Fibroblast of pulmonary artery (primary cell): ENCODE measurements around the gene KCNIP1.

ENCODE experiments used
- DNase-seq: peaks from one replicate; pipeline ENCODE4 v3.0.0-alpha.2; 2010; ENCODE audit warnings: low read depth
- H3K4me3 ChIP-seq: replicated peaks from 2 replicates; pipeline ENCODE4 v1.5.1; 2011; ENCODE audit warnings: low read depth, mild to moderate bottlenecking, control low read depth, low read length, moderate library complexity
- TF ChIP-seq, protein P1 (sequence below): IDR thresholded peaks from 2 replicates; pipeline ENCODE4 v1.5.1; 2011; ENCODE audit warnings: mild to moderate bottlenecking, control low read depth, low read length, inconsistent platforms; ENCODE audit errors: missing control alignments

Gene KCNIP1

GRCh38 chr5:170632985-170633234 lies 129.1 kb downstream of the KCNIP1 start:
- DNase-seq, result no peak
- H3K4me3 ChIP-seq, result peak overlapping the region; percentile 30
- TF ChIP-seq, protein P1, sequence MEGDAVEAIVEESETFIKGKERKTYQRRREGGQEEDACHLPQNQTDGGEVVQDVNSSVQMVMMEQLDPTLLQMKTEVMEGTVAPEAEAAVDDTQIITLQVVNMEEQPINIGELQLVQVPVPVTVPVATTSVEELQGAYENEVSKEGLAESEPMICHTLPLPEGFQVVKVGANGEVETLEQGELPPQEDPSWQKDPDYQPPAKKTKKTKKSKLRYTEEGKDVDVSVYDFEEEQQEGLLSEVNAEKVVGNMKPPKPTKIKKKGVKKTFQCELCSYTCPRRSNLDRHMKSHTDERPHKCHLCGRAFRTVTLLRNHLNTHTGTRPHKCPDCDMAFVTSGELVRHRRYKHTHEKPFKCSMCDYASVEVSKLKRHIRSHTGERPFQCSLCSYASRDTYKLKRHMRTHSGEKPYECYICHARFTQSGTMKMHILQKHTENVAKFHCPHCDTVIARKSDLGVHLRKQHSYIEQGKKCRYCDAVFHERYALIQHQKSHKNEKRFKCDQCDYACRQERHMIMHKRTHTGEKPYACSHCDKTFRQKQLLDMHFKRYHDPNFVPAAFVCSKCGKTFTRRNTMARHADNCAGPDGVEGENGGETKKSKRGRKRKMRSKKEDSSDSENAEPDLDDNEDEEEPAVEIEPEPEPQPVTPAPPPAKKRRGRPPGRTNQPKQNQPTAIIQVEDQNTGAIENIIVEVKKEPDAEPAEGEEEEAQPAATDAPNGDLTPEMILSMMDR, result peak; percentile 83

DNA sequence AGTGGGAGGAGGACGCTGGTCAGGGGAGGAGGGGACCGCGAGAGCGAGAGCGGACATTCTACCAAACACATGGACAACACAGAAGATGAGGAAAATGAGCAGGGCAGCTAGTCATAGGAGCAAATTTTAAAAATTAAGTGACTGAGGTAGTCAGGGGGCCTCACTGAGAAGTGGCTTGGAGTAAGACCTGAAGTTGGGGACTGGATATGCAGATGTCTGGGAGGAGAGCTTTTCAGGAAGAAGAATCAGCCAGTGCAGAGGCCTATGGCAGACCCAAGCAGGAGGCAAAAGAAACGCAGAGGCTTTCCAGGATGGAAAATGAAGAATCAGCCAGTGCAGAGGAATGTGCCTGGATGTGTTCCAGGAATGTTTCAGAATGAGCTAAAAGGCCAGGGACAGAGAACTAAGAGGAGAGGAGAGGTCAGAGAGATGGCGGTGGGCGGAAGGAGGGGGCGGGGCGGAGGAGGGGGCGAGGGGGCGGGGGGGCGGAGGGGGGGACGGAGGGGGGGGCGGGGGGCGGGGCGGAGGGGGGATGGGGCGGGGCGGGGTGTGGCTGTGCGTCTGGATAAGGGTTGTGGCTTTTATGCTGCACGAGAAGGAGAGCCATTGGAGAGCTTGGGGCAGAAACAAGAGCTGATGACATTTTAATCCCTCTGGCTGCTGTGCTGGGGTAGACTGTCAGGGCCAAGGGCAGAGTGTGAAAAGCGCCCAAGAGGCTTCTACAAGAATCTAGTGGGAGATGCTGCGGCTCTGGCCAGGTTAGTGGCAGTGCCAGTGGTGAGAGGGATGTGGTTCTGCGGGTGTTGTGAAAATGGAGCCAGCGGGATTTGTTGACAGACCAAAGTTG lies 129.6 kb downstream of the KCNIP1 start:
- TF ChIP-seq, protein P1, result no peak
- H3K4me3 ChIP-seq, result peak overlapping the region; percentile 30
- DNase-seq, result peak; percentile 90

- DNase-seq, result no peak
- no peak overlapping the region for H3K4me3 ChIP-seq
- TF ChIP-seq, protein P1, result no peak
These were observed 130.6 kb downstream of the KCNIP1 start for GRCh38 chr5:170634256-170634990.

GRCh38 chr5:170635706-170636105 lies 131.9 kb downstream of the KCNIP1 start:
- H3K4me3 ChIP-seq, result no peak overlapping the region
- TF ChIP-seq, protein P1, result no peak
- DNase-seq, result no peak

DNA sequence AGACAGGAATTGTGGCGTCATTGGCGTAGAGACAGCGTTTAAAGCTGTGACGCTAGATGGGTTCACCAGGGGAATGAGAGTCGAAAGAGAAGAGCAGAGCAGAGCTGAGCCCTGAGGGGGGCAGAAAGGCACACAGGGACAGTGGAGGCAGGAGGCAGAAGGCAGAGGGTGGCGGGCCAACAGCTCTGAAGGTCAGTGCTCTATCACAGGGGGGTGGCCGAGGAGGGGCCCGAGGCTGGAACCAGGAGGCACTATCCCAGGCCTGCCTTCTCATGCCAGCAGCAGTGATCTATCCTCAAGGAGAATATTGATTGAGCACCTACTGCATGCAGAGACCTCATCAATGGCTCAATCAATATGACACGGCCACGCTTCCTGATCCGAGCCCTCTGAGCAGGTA lies 132.4 kb downstream of the KCNIP1 start:
- no peak for DNase-seq
- TF ChIP-seq, protein P1, result no peak
- H3K4me3 ChIP-seq, result no peak overlapping the region

DNA sequence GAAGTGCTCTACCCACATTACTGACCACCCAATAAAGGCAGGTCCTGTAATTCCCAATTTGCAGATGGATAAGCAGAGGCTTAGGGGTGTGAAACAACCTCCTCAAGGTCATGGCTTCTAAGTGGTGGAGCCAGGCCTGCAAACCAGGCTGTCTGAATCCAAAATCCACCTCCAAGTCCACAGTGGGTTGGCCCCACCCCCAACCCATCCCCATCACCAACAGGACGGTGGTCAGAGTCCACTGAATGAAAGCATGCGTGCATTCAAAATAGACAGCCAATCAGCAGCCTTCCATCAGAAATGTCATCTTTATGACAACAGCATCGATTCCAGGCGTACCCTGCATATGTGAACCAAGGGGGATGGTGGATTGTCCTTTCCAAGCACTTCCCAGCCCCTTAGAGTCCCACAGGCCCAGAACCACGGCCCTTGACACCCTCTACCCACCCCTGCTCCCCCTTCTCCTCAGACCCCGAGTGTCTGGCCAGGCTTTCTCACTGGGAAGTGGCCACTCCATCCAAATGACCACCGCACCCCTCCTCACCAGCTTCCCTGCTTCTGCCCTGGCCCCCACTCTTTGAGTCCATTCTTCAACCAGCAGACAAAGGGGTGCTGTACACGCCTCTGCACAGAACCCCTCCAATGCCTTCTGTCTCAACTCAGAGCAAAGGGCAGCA lies 133.1 kb downstream of the KCNIP1 start:
- TF ChIP-seq, protein P1, result no peak
- no peak overlapping the region for H3K4me3 ChIP-seq
- no peak for DNase-seq
